ENCODE measurements around the gene MYO7A.

- TF ChIP-seq POLR2A (IDR thresholded peaks at IDR 0.05; ENCODE audit: low read length) = no peak
- no peak for TF ChIP-seq GATA1 (IDR thresholded peaks at IDR 0.05; ENCODE audit: low read depth, low read length)
These were observed 49.0 kb downstream of the MYO7A start for GRCh38 chr11:77176996-77177395.

All from erythroblast (primary cell).